Measurements from ENCODE around the gene CLEC2B.

- no peak for TF ChIP-seq CTCF (IDR thresholded peaks at IDR 0.05; ENCODE audit: insufficient read depth, low read length, poor library complexity, severe bottlenecking)
- no peak for TF ChIP-seq EZH2phosphoT487 (conservative IDR thresholded peaks at IDR 0.05; ENCODE audit: low read length)
Measured at GRCh38 chr12:9883175-9883574, 14.0 kb upstream of the CLEC2B start.

All from SU-DHL-6 (cell line).